SK-N-SH (cell line): ENCODE data around the gene SAMD4A.

ENCODE experiments used
- EP300 ChIP-seq, 2 experiments: IDR thresholded peaks; 2 replicates each; pipeline versions ENCODE4 v1.4.0 to v1.6.1; 2012; ENCODE audit warnings: borderline replicate concordance in 1 of 2, low read depth in 1 of 2, low read length in 1 of 2
- EZH2phosphoT487 ChIP-seq: fragments of 200-600 bp; sonication (generic); IDR thresholded peaks from 2 replicates; pipeline ENCODE4 v1.6.1; 2017; ENCODE audit warnings: low read depth, mixed run types, mild to moderate bottlenecking, antibody characterized with exemption, moderate library complexity, borderline replicate concordance
- POLR2AphosphoS5 ChIP-seq: IDR thresholded peaks from 2 replicates; pipeline ENCODE4 v1.6.1; 2012; ENCODE audit warnings: low read depth, low read length
- RXRA ChIP-seq: IDR thresholded peaks from 2 replicates; pipeline ENCODE4 v1.4.0; 2012; ENCODE audit warnings: low read depth, mild to moderate bottlenecking, borderline replicate concordance
- SIN3A ChIP-seq: IDR thresholded peaks from 2 replicates; pipeline ENCODE4 v1.6.1; 2012; ENCODE audit warnings: low read depth, mild to moderate bottlenecking, low read length, moderate library complexity, borderline replicate concordance
- YY1 ChIP-seq: IDR thresholded peaks from 2 replicates; pipeline ENCODE4 v1.4.0; 2012; ENCODE audit warnings: low read depth, mild to moderate bottlenecking
- TF ChIP-seq, protein P1 (sequence below): fragments of 200-600 bp; sonication (generic); IDR thresholded peaks from 2 replicates; pipeline ENCODE4 v1.6.1; 2017; ENCODE audit warnings: antibody characterized with exemption, mild to moderate bottlenecking, moderate library complexity

DNA sequence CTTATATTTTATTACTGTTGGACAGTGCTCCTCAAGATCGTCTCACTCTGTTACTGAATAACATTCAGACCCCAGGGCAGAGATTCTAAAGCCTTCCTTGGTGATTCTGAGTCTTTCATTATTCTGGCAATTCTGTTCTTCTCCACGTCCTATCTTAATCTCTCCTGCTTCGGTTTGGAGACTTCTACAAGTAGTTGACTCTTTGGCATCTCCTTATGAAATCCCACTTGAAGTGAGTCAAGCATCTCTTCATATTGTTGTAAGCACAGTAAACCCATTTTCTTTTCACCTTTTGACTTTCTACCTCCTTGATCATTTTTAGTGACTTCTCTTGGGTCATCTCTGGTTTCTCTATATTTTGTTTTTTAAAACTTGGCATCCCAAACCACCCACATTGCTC is 132.8 kb downstream of the SAMD4A start:
- TF ChIP-seq EZH2phosphoT487, result no peak
- TF ChIP-seq EP300 (IDR thresholded peaks at IDR 0.05; ENCODE audit: borderline replicate concordance in 1 of 2, low read depth in 1 of 2, low read length in 1 of 2), result no peak
- TF ChIP-seq RXRA, result no peak
- TF ChIP-seq, protein P1, sequence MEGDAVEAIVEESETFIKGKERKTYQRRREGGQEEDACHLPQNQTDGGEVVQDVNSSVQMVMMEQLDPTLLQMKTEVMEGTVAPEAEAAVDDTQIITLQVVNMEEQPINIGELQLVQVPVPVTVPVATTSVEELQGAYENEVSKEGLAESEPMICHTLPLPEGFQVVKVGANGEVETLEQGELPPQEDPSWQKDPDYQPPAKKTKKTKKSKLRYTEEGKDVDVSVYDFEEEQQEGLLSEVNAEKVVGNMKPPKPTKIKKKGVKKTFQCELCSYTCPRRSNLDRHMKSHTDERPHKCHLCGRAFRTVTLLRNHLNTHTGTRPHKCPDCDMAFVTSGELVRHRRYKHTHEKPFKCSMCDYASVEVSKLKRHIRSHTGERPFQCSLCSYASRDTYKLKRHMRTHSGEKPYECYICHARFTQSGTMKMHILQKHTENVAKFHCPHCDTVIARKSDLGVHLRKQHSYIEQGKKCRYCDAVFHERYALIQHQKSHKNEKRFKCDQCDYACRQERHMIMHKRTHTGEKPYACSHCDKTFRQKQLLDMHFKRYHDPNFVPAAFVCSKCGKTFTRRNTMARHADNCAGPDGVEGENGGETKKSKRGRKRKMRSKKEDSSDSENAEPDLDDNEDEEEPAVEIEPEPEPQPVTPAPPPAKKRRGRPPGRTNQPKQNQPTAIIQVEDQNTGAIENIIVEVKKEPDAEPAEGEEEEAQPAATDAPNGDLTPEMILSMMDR, result no peak
- TF ChIP-seq POLR2AphosphoS5, result no peak
- TF ChIP-seq YY1, result no peak
- no peak for TF ChIP-seq SIN3A
